ENCODE results near the gene HSPB7.
"Not testable (repeated sequence)": the region's sequence is repeated elsewhere in the genome, so short reads cannot be mapped to it uniquely, and the experiment has no call there.

Gene HSPB7

GRCh38 chr1:16054598-16055540 lies 37.0 kb upstream of the HSPB7 start:
- no peak for TF ChIP-seq CTCF (conservative IDR thresholded peaks at IDR 0.05; ENCODE audit: low read depth)
- peak overlapping the region; percentile 20; the same call in 1 of the 2 replicates for H3K27ac ChIP-seq
- CTCF ChIA-PET: interaction anchor here (0.5 to 1.5 kb wide), 7 partner anchors 8 to 264 kb away, joined by 3 to 5 read pairs (median 3); no protein-coding TSS in a partner anchor
- POLR2A ChIA-PET (ENCODE audit: low non-redundant PET): no interaction called here
- DNase-seq (ENCODE audit: low spot score): no peak

DNA sequence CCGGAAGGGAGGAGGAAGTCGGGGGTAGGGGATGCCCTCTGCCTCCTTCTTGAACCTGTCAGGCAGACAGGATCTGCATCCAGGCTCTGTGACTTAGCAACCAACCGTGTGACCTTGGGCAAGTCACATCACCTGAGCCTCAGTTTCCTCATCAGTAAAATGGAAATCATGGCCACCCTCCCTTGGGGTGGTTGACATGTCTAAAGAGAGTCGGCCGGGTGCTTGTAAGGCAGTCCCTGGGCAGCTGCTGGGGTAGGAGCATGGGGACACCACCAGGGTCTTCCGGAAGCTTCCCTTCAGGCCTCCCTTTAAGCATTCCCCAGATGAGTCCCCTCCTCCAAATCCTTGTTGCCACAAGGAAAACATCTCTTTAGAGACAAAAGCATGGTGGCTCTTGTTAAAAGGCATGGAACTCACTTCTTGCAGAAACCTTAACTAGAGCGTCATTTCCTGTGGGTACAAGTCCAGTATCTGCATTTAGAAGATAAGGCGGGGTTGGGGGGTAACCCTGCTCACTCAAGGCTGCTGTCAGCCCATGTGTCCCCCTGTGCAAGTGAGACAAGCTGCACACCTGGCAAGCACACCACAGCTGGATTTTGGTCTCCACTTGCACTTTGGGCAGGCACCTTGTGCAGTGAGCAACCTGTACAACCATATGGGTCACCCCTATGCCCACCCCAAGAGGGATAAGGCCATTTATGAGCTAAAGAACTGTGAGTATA lies 36.1 kb upstream of the HSPB7 start:
- ChIA-PET CTCF (interaction anchor here (1.5 kb wide), 1 partner anchor 46 kb away, joined by 4 read pairs; no protein-coding TSS in a partner anchor), POLR2A (ENCODE audit: low non-redundant PET) (no interaction called here)
- no peak overlapping the region for H3K27ac ChIP-seq
- TF ChIP-seq CTCF (conservative IDR thresholded peaks at IDR 0.05; ENCODE audit: low read depth): no peak
- no peak for DNase-seq (ENCODE audit: low spot score)

GRCh38 chr1:16051949-16052348 lies 34.1 kb upstream of the HSPB7 start:
- POLR2A ChIA-PET (ENCODE audit: low non-redundant PET); DNase-seq (ENCODE audit: low spot score); H3K27ac ChIP-seq; CTCF ChIA-PET: not testable (repeated sequence)

DNA sequence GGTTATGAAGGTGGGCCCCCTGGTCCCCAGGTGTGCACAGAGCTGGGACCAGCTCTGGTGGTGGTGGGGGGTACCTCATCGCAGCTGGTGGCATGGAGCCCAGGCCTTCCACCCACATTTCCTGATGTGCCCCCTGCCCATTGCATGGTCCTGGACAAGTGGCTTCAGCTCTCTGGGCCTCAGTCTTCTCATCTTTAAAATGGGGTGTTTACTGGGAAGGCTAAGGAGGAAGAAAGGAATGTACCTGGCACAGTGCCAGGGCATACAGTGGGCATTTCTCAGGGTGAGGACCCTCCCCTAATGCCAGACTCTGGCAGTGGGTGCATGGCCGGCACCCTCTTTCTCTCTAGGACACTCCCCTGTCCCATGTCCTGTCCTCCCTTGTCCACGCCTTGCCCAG lies 33.2 kb upstream of the HSPB7 start:
- POLR2A ChIA-PET (ENCODE audit: low non-redundant PET): no interaction called here
- TF ChIP-seq CTCF (conservative IDR thresholded peaks at IDR 0.05; ENCODE audit: low read depth): no peak
- CTCF ChIA-PET: no interaction called here
- DNase-seq (ENCODE audit: low spot score): no peak
- H3K27ac ChIP-seq: no peak overlapping the region

DNA sequence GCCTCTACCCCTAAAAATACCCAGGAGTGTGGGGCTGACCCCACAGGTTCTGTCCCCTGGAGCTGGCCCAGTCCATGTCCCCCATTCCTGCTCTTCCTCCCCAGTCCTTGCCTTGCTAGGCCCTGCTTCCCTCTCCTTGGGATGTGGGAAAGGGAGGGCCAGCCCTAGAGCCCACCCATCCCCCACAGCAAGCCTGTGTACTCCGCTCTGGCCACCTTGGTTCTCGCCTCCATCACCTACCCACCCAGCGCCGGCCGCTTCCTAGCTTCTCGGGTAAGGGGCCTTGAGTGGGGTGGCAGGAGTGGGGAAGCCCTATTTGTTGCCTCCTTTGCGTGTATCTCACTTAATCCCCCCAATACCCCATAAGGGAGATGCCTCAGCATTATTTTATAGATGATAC lies 32.5 kb upstream of the HSPB7 start:
- no peak for DNase-seq (ENCODE audit: low spot score)
- H3K27ac ChIP-seq: no peak overlapping the region
- CTCF ChIA-PET: interaction anchor here (0.7 kb wide), 1 partner anchor 442 kb away, joined by 3 read pairs; no protein-coding TSS in a partner anchor
- TF ChIP-seq CTCF (conservative IDR thresholded peaks at IDR 0.05; ENCODE audit: low read depth): no peak
- POLR2A ChIA-PET (ENCODE audit: low non-redundant PET): no interaction called here

GRCh38 chr1:16048573-16049189 lies 30.8 kb upstream of the HSPB7 start:
- no peak overlapping the region for H3K27ac ChIP-seq
- DNase-seq (ENCODE audit: low spot score): no peak
- ChIA-PET POLR2A (ENCODE audit: low non-redundant PET) (no interaction called here), CTCF (no interaction called here)
- TF ChIP-seq CTCF (conservative IDR thresholded peaks at IDR 0.05; ENCODE audit: low read depth): no peak

Measured in RWPE1 (cell line).